HL-60 (cell line): ENCODE data around the gene HAO1.

Experiments
- GABPA ChIP-seq: IDR thresholded peaks from 2 replicates; pipeline ENCODE4 v1.6.1; 2012; ENCODE audit warnings: low read depth
- POLR2AphosphoS5 ChIP-seq: IDR thresholded peaks from 2 replicates; pipeline ENCODE4 v1.6.1; 2012; ENCODE audit warnings: low read depth
- TF ChIP-seq, protein P1 (sequence below): IDR thresholded peaks from one replicate; pipeline ENCODE4 v1.5.1; 2011; ENCODE audit warnings: low read length, control low read depth, inconsistent platforms; ENCODE audit not compliant: insufficient read depth
- TF ChIP-seq, protein P2 (sequence below): IDR thresholded peaks from 2 replicates; pipeline ENCODE4 v1.6.1; 2012; ENCODE audit warnings: low read depth; ENCODE audit not compliant: insufficient replicate concordance

DNA sequence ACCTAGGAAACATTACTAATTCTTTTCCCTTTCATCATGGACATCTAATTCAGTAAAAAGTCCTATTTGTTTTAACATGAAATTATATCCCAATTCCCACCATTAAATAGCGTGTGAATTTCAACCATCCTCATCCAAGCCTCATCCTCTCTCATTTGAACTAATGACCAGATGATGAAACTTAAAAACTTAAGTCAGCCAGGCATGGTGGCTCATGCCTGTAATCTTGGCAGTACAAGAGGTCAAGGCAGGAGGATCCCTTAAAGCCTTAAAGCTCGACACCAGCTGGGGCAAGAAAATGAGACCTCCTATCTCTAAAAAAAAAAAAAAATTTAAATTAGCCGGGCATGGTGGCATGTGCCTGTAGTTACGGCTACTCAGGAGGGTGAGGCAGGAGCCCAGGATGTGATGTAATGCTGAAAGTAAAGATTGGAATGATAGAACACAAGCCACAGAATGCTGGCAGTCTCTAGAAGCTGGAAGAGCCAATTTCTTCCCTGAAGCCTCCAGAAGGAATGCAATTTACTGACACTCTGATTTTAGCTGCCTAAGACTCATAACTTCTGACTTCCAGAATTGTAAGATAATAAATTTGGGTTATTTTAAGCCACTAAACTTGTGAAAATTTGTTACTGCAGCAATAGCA is 27.1 kb upstream of the HAO1 start:
- TF ChIP-seq, protein P1, sequence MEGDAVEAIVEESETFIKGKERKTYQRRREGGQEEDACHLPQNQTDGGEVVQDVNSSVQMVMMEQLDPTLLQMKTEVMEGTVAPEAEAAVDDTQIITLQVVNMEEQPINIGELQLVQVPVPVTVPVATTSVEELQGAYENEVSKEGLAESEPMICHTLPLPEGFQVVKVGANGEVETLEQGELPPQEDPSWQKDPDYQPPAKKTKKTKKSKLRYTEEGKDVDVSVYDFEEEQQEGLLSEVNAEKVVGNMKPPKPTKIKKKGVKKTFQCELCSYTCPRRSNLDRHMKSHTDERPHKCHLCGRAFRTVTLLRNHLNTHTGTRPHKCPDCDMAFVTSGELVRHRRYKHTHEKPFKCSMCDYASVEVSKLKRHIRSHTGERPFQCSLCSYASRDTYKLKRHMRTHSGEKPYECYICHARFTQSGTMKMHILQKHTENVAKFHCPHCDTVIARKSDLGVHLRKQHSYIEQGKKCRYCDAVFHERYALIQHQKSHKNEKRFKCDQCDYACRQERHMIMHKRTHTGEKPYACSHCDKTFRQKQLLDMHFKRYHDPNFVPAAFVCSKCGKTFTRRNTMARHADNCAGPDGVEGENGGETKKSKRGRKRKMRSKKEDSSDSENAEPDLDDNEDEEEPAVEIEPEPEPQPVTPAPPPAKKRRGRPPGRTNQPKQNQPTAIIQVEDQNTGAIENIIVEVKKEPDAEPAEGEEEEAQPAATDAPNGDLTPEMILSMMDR: no peak
- no peak for TF ChIP-seq POLR2AphosphoS5
- TF ChIP-seq GABPA: no peak
- TF ChIP-seq, protein P2, sequence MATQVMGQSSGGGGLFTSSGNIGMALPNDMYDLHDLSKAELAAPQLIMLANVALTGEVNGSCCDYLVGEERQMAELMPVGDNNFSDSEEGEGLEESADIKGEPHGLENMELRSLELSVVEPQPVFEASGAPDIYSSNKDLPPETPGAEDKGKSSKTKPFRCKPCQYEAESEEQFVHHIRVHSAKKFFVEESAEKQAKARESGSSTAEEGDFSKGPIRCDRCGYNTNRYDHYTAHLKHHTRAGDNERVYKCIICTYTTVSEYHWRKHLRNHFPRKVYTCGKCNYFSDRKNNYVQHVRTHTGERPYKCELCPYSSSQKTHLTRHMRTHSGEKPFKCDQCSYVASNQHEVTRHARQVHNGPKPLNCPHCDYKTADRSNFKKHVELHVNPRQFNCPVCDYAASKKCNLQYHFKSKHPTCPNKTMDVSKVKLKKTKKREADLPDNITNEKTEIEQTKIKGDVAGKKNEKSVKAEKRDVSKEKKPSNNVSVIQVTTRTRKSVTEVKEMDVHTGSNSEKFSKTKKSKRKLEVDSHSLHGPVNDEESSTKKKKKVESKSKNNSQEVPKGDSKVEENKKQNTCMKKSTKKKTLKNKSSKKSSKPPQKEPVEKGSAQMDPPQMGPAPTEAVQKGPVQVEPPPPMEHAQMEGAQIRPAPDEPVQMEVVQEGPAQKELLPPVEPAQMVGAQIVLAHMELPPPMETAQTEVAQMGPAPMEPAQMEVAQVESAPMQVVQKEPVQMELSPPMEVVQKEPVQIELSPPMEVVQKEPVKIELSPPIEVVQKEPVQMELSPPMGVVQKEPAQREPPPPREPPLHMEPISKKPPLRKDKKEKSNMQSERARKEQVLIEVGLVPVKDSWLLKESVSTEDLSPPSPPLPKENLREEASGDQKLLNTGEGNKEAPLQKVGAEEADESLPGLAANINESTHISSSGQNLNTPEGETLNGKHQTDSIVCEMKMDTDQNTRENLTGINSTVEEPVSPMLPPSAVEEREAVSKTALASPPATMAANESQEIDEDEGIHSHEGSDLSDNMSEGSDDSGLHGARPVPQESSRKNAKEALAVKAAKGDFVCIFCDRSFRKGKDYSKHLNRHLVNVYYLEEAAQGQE: no peak
